T-helper 1 cell treated with Interleukin-12 subunit alpha and Interleukin-12 subunit beta and Interleukin-4 antibody, amounts not matched to agents 30 μg/mL and 1 μg/mL, for 36 hours (primary cell): ENCODE measurements around the gene RECQL5.

Source experiments
- H3K27ac Mint-ChIP-seq: one replicate; pipeline ENCODE4 v1.8.0; 2021; ENCODE audit warnings: mild to moderate bottlenecking, mixed read lengths
- H3K27me3 Mint-ChIP-seq: one replicate; pipeline ENCODE4 v1.8.0; 2021; ENCODE audit warnings: low read depth, mixed read lengths
- H3K36me3 Mint-ChIP-seq: one replicate; pipeline ENCODE4 v1.8.0; 2021; ENCODE audit warnings: low read depth, mixed read lengths
- H3K4me1 Mint-ChIP-seq: one replicate; pipeline ENCODE4 v1.8.0; 2021; ENCODE audit warnings: low read depth, mixed read lengths
- H3K4me3 Mint-ChIP-seq: one replicate; pipeline ENCODE4 v1.8.0; 2021; ENCODE audit warnings: mild to moderate bottlenecking, moderate library complexity, mixed read lengths
- H3K9me3 Mint-ChIP-seq: one replicate; pipeline ENCODE4 v1.8.0; 2021; ENCODE audit warnings: mixed read lengths

Gene RECQL5

GRCh38 chr17:75637143-75637538 lies 29.8 kb downstream of the RECQL5 start:
- H3K9me3 Mint-ChIP-seq: no peaks in the 10 kb centered on the region
- no peaks in the 10 kb centered on the region for H3K27me3 Mint-ChIP-seq
- H3K4me3 Mint-ChIP-seq: no peak overlapping the region
- no peak overlapping the region for H3K27ac Mint-ChIP-seq
- no peaks in the 10 kb centered on the region for H3K36me3 Mint-ChIP-seq
- H3K4me1 Mint-ChIP-seq: no peaks in the 10 kb centered on the region

- Mint-ChIP-seq H3K9me3 (no peaks in the 10 kb centered on the region), H3K36me3 (no peaks in the 10 kb centered on the region), H3K4me3 (no peak overlapping the region), H3K27me3 (no peaks in the 10 kb centered on the region), H3K4me1 (no peaks in the 10 kb centered on the region), H3K27ac (no peak overlapping the region)
Measured at GRCh38 chr17:75636381-75637142, 30.4 kb downstream of the RECQL5 start.

- no peaks in the 10 kb centered on the region for H3K4me1 Mint-ChIP-seq
- H3K4me3 Mint-ChIP-seq: no peak overlapping the region
- H3K27ac Mint-ChIP-seq: no peak overlapping the region
- no peaks in the 10 kb centered on the region for H3K36me3 Mint-ChIP-seq
- H3K27me3 Mint-ChIP-seq: no peaks in the 10 kb centered on the region
- no peaks in the 10 kb centered on the region for H3K9me3 Mint-ChIP-seq
Measured at GRCh38 chr17:75635610-75636202, 31.2 kb downstream of the RECQL5 start.

- H3K27ac Mint-ChIP-seq: no peak overlapping the region
- H3K4me3 Mint-ChIP-seq: no peak overlapping the region
- no peaks in the 10 kb centered on the region for H3K36me3 Mint-ChIP-seq
- no peaks in the 10 kb centered on the region for H3K27me3 Mint-ChIP-seq
- no peaks in the 10 kb centered on the region for H3K9me3 Mint-ChIP-seq
- H3K4me1 Mint-ChIP-seq: no peaks in the 10 kb centered on the region
Measured at GRCh38 chr17:75634754-75635609, 32.0 kb downstream of the RECQL5 start.

DNA sequence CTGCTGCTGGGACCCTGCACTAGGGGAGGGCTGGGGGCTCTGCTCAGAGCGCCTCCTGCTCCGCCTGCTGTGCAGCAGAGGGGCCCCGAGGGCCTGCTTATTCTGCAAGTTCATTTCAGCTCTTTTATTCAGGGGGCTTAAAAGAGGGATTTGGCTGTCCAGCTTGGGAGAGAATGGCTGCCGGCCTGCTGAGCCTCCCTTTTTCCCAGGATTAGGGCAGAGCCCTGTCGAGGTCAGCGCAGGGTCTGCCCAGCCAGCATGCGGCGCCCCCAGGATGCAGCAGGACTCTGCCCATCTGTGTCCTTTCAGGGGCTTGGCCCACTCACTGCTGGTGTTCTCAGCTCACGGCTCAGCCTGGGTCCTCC lies 32.6 kb downstream of the RECQL5 start:
- Mint-ChIP-seq H3K4me1 (no peaks in the 10 kb centered on the region), H3K9me3 (no peaks in the 10 kb centered on the region), H3K4me3 (no peak overlapping the region), H3K27ac (no peak overlapping the region), H3K27me3 (no peaks in the 10 kb centered on the region), H3K36me3 (no peaks in the 10 kb centered on the region)

DNA sequence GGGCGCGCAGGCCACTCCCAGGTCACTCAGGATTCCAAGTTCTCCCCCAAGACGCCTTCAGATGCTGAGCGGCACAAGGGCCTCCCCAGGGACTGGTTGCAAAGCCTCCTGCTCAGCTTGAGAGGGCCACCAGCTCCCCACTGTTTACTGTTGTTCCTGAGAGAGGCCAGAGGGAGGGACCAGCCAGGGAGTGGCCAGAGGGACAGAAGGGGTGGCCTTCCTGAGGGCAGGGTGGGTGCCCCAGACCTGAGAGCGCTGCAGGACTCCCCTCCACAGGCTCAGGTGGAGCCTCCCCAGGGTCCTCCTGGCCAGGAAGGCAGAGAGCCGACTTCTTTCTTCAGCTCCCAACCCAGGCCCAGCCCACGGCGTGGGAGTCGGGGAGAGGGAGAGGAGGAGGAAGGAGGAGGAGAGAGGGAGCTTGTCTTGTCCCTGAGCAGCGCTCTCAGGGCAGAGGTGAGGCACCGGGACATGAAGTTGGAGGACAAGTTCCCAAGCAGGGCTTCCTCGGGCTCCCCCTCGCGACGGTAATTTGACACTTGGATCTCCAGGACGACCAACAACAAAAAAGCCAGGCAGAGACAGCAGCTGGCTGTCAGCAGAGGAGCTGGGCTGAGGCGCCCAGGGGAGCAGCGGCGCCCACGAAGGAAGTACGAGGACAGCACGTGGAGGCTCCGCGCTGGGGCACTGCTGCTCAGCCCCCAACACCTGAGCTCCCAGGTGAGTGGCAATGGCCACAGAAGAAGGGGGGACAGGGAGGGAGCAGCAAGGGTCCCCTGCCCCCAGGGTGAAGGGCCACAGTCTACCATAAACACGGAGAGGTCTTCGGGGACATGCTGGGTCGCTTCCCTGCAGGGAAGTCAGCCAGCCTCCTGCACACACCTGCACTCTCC lies 33.2 kb downstream of the RECQL5 start:
- H3K9me3 Mint-ChIP-seq: no peaks in the 10 kb centered on the region
- H3K27me3 Mint-ChIP-seq: no peaks in the 10 kb centered on the region
- H3K27ac Mint-ChIP-seq: no peak overlapping the region

DNA sequence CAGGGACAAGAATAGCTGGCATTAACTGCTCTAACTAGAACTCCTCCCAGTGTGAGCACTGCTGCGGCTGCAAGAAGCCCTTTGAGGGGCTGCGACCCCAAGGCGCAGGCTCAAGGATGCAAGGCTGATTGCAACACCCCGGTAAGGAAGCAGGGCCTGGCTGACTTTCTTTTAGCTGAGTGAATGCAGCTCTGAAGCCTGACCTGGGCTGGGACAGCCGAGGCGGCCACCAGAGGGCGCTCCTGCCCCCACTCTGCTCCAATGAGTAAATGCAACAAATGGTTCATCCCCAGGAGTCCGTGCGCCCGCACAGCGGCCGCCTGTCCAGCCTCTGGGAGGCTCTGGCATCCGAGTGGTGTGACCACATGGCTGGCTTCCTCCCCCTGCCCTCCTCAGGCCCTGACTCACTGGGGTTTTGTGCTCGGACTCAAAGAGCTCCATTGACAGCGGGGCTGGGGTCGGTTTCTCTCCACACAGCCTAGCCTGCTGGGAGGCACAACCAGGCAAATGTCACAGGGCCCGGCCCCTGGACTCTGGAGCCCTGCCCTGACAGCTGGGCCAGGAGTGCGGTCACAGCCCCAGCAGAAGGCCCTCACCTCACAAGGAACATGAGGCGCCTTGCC lies 34.0 kb downstream of the RECQL5 start, which contains the start of gene SMIM5:
TSS of gene SMIM5 (plus strand) at position 572 of the 623 bp plus-strand sequence. CDS start 6,768 bp downstream, outside the sequence.
- Mint-ChIP-seq H3K27ac (no peak within 1 kb of the TSS), H3K4me3 (no peak within 1 kb of the TSS), H3K4me1 (no peaks in the 10 kb centered on the region), H3K36me3 (no peaks in the 10 kb centered on the region), H3K27me3 (no peaks in the 10 kb centered on the region), H3K9me3 (no peaks in the 10 kb centered on the region)

More for the DNA sequence above, 33.2 kb downstream of the RECQL5 start:
- Mint-ChIP-seq H3K4me3 (no peak overlapping the region), H3K4me1 (no peaks in the 10 kb centered on the region), H3K36me3 (no peaks in the 10 kb centered on the region)

GRCh38 chr17:75632428-75632827 lies 34.5 kb downstream of the RECQL5 start:
- no peak overlapping the region for H3K4me3 Mint-ChIP-seq
- no peaks in the 10 kb centered on the region for H3K9me3 Mint-ChIP-seq
- no peaks in the 10 kb centered on the region for H3K27me3 Mint-ChIP-seq
- H3K4me1 Mint-ChIP-seq: no peaks in the 10 kb centered on the region
- H3K36me3 Mint-ChIP-seq: no peaks in the 10 kb centered on the region
- H3K27ac Mint-ChIP-seq: no peak overlapping the region

GRCh38 chr17:75631353-75631752 lies 35.6 kb downstream of the RECQL5 start:
- H3K27ac Mint-ChIP-seq: no peak overlapping the region
- H3K27me3 Mint-ChIP-seq: no peaks in the 10 kb centered on the region
- H3K4me1 Mint-ChIP-seq: no peaks in the 10 kb centered on the region
- no peaks in the 10 kb centered on the region for H3K36me3 Mint-ChIP-seq
- H3K9me3 Mint-ChIP-seq: no peaks in the 10 kb centered on the region
- no peak overlapping the region for H3K4me3 Mint-ChIP-seq

DNA sequence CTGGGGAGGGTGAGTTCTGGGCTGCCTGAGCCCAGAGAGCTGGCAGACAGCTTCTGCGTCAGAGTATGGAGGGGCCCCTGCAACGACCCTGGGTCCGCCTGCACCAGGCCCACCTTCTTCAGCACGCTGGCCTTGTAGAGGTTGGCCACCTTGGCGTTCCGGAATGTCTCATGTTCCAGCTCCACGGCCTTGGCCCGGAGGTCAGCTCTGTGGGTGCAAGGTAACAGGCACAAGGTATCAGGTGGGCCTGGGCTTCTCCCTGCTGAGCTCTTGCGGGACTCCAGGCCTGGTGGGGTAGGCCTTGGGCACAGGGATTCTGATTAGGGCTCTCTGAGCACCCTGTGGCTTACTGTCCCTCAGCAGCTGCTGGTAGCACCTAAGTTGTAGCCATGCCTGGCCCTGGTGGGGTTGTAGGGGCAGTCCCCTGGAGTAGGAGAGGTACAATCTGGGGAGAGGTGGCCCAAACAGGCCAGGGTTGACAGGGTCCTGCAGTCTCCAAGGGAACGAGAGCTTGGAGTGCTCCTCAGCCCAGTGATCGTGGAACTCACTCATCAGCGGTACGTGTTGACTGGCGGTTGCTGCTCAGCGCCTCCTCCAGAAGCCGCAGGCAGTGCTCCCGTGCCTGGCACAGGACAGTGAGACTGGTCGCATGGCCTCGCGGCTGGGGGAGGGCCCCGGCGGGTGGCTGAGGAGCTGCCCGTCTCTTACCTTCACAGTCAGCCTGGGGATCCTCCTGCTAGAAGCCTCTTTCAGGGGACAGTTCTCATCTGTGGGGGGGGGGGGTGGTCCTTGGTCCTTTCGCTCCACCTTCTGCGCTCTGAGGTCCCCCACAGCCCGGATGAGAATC lies 36.7 kb downstream of the RECQL5 start:
- H3K27ac Mint-ChIP-seq: no peak overlapping the region

DNA sequence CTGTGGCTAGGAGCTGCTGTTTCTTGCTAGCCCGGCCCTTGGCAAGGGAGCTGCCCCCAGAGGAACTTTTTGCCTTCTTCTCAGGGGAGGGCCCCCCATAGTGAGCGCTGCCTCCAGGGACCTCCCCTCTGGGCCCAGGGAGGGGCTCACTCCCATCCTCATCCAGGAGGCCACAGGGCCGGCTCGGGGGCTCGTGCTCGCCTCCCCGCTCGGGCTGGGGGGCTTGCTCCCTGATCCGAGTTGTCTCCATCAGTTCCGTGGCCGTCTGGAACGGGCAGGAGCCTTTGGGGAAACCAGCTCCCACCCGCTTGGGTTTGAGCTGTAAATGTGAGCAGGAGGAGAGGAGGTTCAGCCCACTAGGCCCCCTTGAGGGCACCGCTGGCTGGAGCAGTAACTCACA lies 37.8 kb downstream of the RECQL5 start:
- H3K9me3 Mint-ChIP-seq: no peaks in the 10 kb centered on the region
- no peaks in the 10 kb centered on the region for H3K27me3 Mint-ChIP-seq
- no peak overlapping the region for H3K27ac Mint-ChIP-seq
- no peaks in the 10 kb centered on the region for H3K4me1 Mint-ChIP-seq
- H3K36me3 Mint-ChIP-seq: no peaks in the 10 kb centered on the region
- no peak overlapping the region for H3K4me3 Mint-ChIP-seq

More for the DNA sequence above, 36.7 kb downstream of the RECQL5 start:
- Mint-ChIP-seq H3K36me3 (no peaks in the 10 kb centered on the region), H3K9me3 (no peaks in the 10 kb centered on the region), H3K4me1 (no peaks in the 10 kb centered on the region), H3K4me3 (no peak overlapping the region), H3K27me3 (no peaks in the 10 kb centered on the region)

DNA sequence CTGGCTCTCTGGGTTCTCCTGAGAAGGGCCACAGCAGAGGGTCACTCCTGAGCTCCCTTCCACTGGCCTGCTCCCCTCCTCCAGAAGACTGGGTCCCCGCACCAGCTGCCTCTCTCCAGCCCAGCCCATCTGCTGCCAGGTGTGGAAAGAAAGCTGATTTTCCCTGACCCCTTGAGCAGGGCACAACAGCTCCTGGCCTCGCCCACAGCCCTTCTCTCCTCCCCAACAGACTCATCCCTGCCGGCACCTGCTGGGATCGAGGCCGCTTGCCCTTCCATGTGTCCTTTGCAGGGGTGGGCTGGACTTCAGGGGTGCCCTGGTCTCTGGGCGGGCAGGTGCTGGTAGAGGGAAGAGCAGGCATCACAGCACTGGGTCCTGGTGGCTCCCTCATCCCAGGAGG lies 38.5 kb downstream of the RECQL5 start:
- no peaks in the 10 kb centered on the region for H3K4me1 Mint-ChIP-seq
- H3K36me3 Mint-ChIP-seq: no peaks in the 10 kb centered on the region
- H3K4me3 Mint-ChIP-seq: no peak overlapping the region
- no peaks in the 10 kb centered on the region for H3K9me3 Mint-ChIP-seq
- no peaks in the 10 kb centered on the region for H3K27me3 Mint-ChIP-seq
- no peak overlapping the region for H3K27ac Mint-ChIP-seq

DNA sequence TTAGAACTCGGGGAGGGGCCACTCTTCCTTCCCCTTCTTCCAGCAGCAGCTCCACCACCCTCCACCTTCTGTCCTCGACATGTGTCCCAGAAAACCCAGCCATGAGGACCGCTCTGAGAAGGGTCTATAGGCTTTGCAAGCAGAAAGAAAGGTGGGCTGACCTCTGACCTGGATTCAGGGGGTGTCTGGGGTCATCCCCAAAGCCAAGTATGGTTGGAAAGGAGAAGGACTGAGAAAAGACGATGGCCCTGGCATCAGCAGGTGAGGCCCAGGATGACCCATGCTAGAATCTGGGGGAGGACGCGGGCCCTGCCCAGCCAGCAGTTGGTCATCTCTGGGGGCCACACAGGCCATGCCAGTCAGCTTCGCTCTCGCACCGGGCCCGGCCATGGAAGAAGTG lies 39.9 kb downstream of the RECQL5 start:
- no peak overlapping the region for H3K4me3 Mint-ChIP-seq
- no peaks in the 10 kb centered on the region for H3K9me3 Mint-ChIP-seq
- no peaks in the 10 kb centered on the region for H3K36me3 Mint-ChIP-seq
- H3K4me1 Mint-ChIP-seq: no peaks in the 10 kb centered on the region
- no peaks in the 10 kb centered on the region for H3K27me3 Mint-ChIP-seq
- no peak overlapping the region for H3K27ac Mint-ChIP-seq
